Activated CD4-positive, alpha-beta T cell treated with anti-CD3 and anti-CD28 coated beads for 36 hours (primary cell): ENCODE measurements around the gene NDUFB2. TPM values are rescaled to one million over a fixed set of nuclear protein-coding genes. Genes with fewer than 3 reads are reported as not detected.
"Not testable (repeated sequence)": the region's sequence is repeated elsewhere in the genome, so short reads cannot be mapped to it uniquely, and the experiment has no call there.

ENCODE experiments used
- ATAC-seq: fragments of 200-7000 bp; cut with Tn5 transposase; one replicate; pipeline ENCODE4 v1.10.0; 2021; ENCODE audit warnings: mild to moderate bottlenecking, moderate library complexity
- CTCF ChIA-PET: fragments of 350-600 bp; sonication (Branson Sonifier 250); formaldehyde crosslinking; loops from one replicate; lab custom pipeline; 2021; ENCODE audit warnings: antibody characterized with exemption; lab: Charles Lee
- POLR2A ChIA-PET: fragments of 350-600 bp; sonication (Branson Sonifier 250); formaldehyde crosslinking; loops from one replicate; lab custom pipeline; 2021; ENCODE audit warnings: antibody characterized with exemption, inconsistent platforms; lab: Charles Lee
- DNase-seq: peaks from one replicate; pipeline ENCODE4 v3.0.0-alpha.2; 2020
- H3K27ac Mint-ChIP-seq: one replicate; pipeline ENCODE4 v1.8.0; 2021; ENCODE audit warnings: mixed read lengths
- H3K27me3 Mint-ChIP-seq: one replicate; pipeline ENCODE4 v1.8.0; 2021; ENCODE audit warnings: mixed read lengths
- H3K36me3 Mint-ChIP-seq: one replicate; pipeline ENCODE4 v1.8.0; 2021; ENCODE audit warnings: low read depth, mixed read lengths
- H3K4me1 Mint-ChIP-seq: one replicate; pipeline ENCODE4 v1.8.0; 2021; ENCODE audit warnings: mixed read lengths
- H3K4me3 Mint-ChIP-seq: one replicate; pipeline ENCODE4 v1.8.0; 2021; ENCODE audit warnings: mild to moderate bottlenecking, moderate library complexity, mixed read lengths
- H3K9me3 Mint-ChIP-seq: one replicate; pipeline ENCODE4 v1.8.0; 2021; ENCODE audit warnings: low read depth, mixed read lengths
- intact Hi-C, 2 experiments: fragments of 100-400 bp; cut with DNase I in 1 of 2; cut with micrococcal nuclease in 1 of 2; formaldehyde crosslinking; loops; one replicate each; pipeline versions ENCODE4 v1.14.2 to v1.15.1; 2022 to 2024; cut with DNase I, micrococcal nuclease
- total RNA-seq, 2 experiments: library from RNA; stranded (reverse); gene quantifications; one replicate each; pipeline ENCODE4 v1.2.3, GENCODE V29; 2021

Gene NDUFB2
- total RNA-seq, 2 experiments from 2014 or later = 83.8 to 162 TPM

- peak; percentile 74 for ATAC-seq
- H3K4me1 Mint-ChIP-seq = peaks cover 35% of the 10 kb centered on the region
- intact Hi-C loops = loop anchor here (1.0 to 10.0 kb wide), 5 partner anchors 23 to 1308 kb away; partner anchors contain the start of genes NDUFB2 (in 2 of the 2), BRAF (in 1 of the 2), KDM7A (in 1 of the 2) and MKRN1 (in 1 of the 2)
- H3K27ac Mint-ChIP-seq = peak overlapping the region; percentile 87
- ChIA-PET POLR2A (interaction anchor here (0.5 to 0.8 kb wide), 3 partner anchors 14 to 324 kb away, joined by 3 to 10 read pairs (median 4); no protein-coding TSS in a partner anchor), CTCF (interaction anchor here (1.9 kb wide), 1 partner anchor 11 kb away, joined by 5 read pairs; no protein-coding TSS in a partner anchor)
- peak overlapping the region; percentile 85 for H3K4me3 Mint-ChIP-seq
- peaks cover 22% of the 10 kb centered on the region for H3K36me3 Mint-ChIP-seq
- DNase-seq = peak; percentile 72
- H3K9me3 Mint-ChIP-seq = no peaks in the 10 kb centered on the region
- no peaks in the 10 kb centered on the region for H3K27me3 Mint-ChIP-seq
These were observed 23.3 kb upstream of the NDUFB2 start for GRCh38 chr7:140673063-140673773.

- Mint-ChIP-seq H3K4me1 (peaks cover 35% of the 10 kb centered on the region), H3K27ac (peak overlapping the region; percentile 87), H3K4me3 (peak overlapping the region; percentile 85), H3K36me3 (peaks cover 26% of the 10 kb centered on the region), H3K27me3 (no peaks in the 10 kb centered on the region), H3K9me3 (no peaks in the 10 kb centered on the region)
- ATAC-seq (no peak), DNase-seq (no peak)
- ChIA-PET CTCF (interaction anchor here (0.7 to 1.9 kb wide), 4 partner anchors 11 to 340 kb away, joined by 3 to 5 read pairs (median 4); no protein-coding TSS in a partner anchor), POLR2A (interaction anchor here (0.6 to 0.8 kb wide), 2 partner anchors 13 to 325 kb away, joined by 3 to 4 read pairs; no protein-coding TSS in a partner anchor)
- intact Hi-C loops = loop anchor here (1.0 to 10.0 kb wide), 5 partner anchors 23 to 1309 kb away; partner anchors contain the start of genes NDUFB2 (in 2 of the 2), BRAF (in 1 of the 2), KDM7A (in 1 of the 2) and MKRN1 (in 1 of the 2)
These were observed 22.7 kb upstream of the NDUFB2 start for GRCh38 chr7:140673774-140674155.

GRCh38 chr7:140674356-140674800 lies 22.1 kb upstream of the NDUFB2 start:
- ChIA-PET CTCF (interaction anchor here (0.6 to 1.9 kb wide), 8 partner anchors 10 to 850 kb away, joined by 3 to 8 read pairs (median 4); partner anchors contain the start of gene NDUFB2), POLR2A (no interaction called here)
- intact Hi-C loops = loop anchor here in 1 of 2 experiments (10.0 kb wide), 2 partner anchors 500 to 1310 kb away; partner anchors contain the start of gene KDM7A
- Mint-ChIP-seq H3K4me1 (peaks cover 35% of the 10 kb centered on the region), H3K4me3 (peak overlapping the region; percentile 85), H3K9me3 (no peaks in the 10 kb centered on the region), H3K27me3 (no peaks in the 10 kb centered on the region), H3K27ac (peak overlapping the region; percentile 14), H3K36me3 (peaks cover 32% of the 10 kb centered on the region)
- ATAC-seq = no peak
- DNase-seq = no peak

- Mint-ChIP-seq H3K27me3 (no peaks in the 10 kb centered on the region), H3K4me3 (peak overlapping the region; percentile 85), H3K4me1 (peaks cover 35% of the 10 kb centered on the region), H3K27ac (peak overlapping the region; percentile 61), H3K9me3 (no peaks in the 10 kb centered on the region), H3K36me3 (peaks cover 35% of the 10 kb centered on the region)
- POLR2A ChIA-PET = no interaction called here
- CTCF ChIA-PET = interaction anchor here (0.6 to 1.9 kb wide), 10 partner anchors 9 to 850 kb away, joined by 3 to 8 read pairs (median 3); partner anchors contain the start of gene NDUFB2
- DNase-seq = no peak
- intact Hi-C loops = loop anchor here in 1 of 2 experiments (10.0 kb wide), 2 partner anchors 500 to 1310 kb away; partner anchors contain the start of gene KDM7A
- no peak for ATAC-seq
These were observed 21.4 kb upstream of the NDUFB2 start for GRCh38 chr7:140674899-140675701.

- H3K36me3 Mint-ChIP-seq = peaks cover 37% of the 10 kb centered on the region
- H3K27ac Mint-ChIP-seq = no peak overlapping the region
- H3K27me3 Mint-ChIP-seq = no peaks in the 10 kb centered on the region
- ChIA-PET CTCF (interaction anchor here (0.9 to 1.8 kb wide), 5 partner anchors 14 to 426 kb away, joined by 3 to 8 read pairs (median 4); partner anchors contain the start of gene NDUFB2), POLR2A (no interaction called here)
- intact Hi-C loops = loop anchor here in 1 of 2 experiments (10.0 kb wide), 2 partner anchors 501 to 1311 kb away; partner anchors contain the start of gene KDM7A
- H3K4me3 Mint-ChIP-seq = peak overlapping the region; percentile 35
- no peak for ATAC-seq
- no peak for DNase-seq
- peaks cover 35% of the 10 kb centered on the region for H3K4me1 Mint-ChIP-seq
- H3K9me3 Mint-ChIP-seq = no peaks in the 10 kb centered on the region
These were observed 20.8 kb upstream of the NDUFB2 start for GRCh38 chr7:140675726-140676125.

- ATAC-seq (no peak), DNase-seq (no peak)
- Mint-ChIP-seq H3K4me1 (peaks cover 35% of the 10 kb centered on the region), H3K27ac (no peak overlapping the region), H3K9me3 (no peaks in the 10 kb centered on the region), H3K4me3 (no peak overlapping the region), H3K36me3 (peaks cover 41% of the 10 kb centered on the region), H3K27me3 (no peaks in the 10 kb centered on the region)
- CTCF ChIA-PET = interaction anchor here (0.9 to 1.8 kb wide), 3 partner anchors 14 to 199 kb away, joined by 3 to 6 read pairs (median 4); partner anchors contain the start of gene NDUFB2
- intact Hi-C loops = loop anchor here in 1 of 2 experiments (10.0 kb wide), 2 partner anchors 502 to 1312 kb away; partner anchors contain the start of gene KDM7A
- POLR2A ChIA-PET = no interaction called here
These were observed 20.2 kb upstream of the NDUFB2 start for GRCh38 chr7:140676306-140676705.

GRCh38 chr7:140676956-140677355 lies 19.6 kb upstream of the NDUFB2 start:
- CTCF ChIA-PET = interaction anchor here (1.5 kb wide), 1 partner anchor 19 kb away, joined by 4 read pairs; the partner anchor contains the start of gene NDUFB2
- Mint-ChIP-seq H3K4me1 (peaks cover 35% of the 10 kb centered on the region), H3K36me3 (peaks cover 43% of the 10 kb centered on the region)
- H3K4me3 Mint-ChIP-seq, H3K27ac Mint-ChIP-seq, POLR2A ChIA-PET, DNase-seq, H3K9me3 Mint-ChIP-seq, ATAC-seq, H3K27me3 Mint-ChIP-seq: not testable (repeated sequence)
- intact Hi-C loops = loop anchor here in 1 of 2 experiments (10.0 kb wide), 2 partner anchors 502 to 1312 kb away; partner anchors contain the start of gene KDM7A

- POLR2A ChIA-PET = no interaction called here
- Mint-ChIP-seq H3K4me1 (peaks cover 30% of the 10 kb centered on the region), H3K4me3 (no peak overlapping the region), H3K9me3 (no peaks in the 10 kb centered on the region), H3K27me3 (no peaks in the 10 kb centered on the region), H3K36me3 (peaks cover 47% of the 10 kb centered on the region), H3K27ac (no peak overlapping the region)
- intact Hi-C loops = loop anchor here in 1 of 2 experiments (10.0 kb wide), 2 partner anchors 503 to 1313 kb away; partner anchors contain the start of gene KDM7A
- CTCF ChIA-PET = no interaction called here
- ATAC-seq (no peak), DNase-seq (no peak)
These were observed 19.0 kb upstream of the NDUFB2 start for GRCh38 chr7:140677496-140677895.

GRCh38 chr7:140678081-140678815 lies 18.3 kb upstream of the NDUFB2 start:
- ATAC-seq = no peak
- Mint-ChIP-seq H3K36me3 (peaks cover 47% of the 10 kb centered on the region), H3K27ac (no peak overlapping the region), H3K4me1 (peaks cover 30% of the 10 kb centered on the region), H3K4me3 (no peak overlapping the region), H3K9me3 (no peaks in the 10 kb centered on the region), H3K27me3 (no peaks in the 10 kb centered on the region)
- ChIA-PET CTCF (no interaction called here), POLR2A (no interaction called here)
- intact Hi-C loops = loop anchor here in 1 of 2 experiments (10.0 kb wide), 2 partner anchors 503 to 1313 kb away; partner anchors contain the start of gene KDM7A
- no peak for DNase-seq

GRCh38 chr7:140678816-140679130 lies 17.7 kb upstream of the NDUFB2 start:
- ChIA-PET POLR2A (no interaction called here), CTCF (interaction anchor here (0.6 kb wide), 1 partner anchor 1618 kb away, joined by 3 read pairs; no protein-coding TSS in a partner anchor)
- H3K4me3 Mint-ChIP-seq = no peak overlapping the region
- no peak for ATAC-seq
- H3K27ac Mint-ChIP-seq = no peak overlapping the region
- H3K36me3 Mint-ChIP-seq = peaks cover 49% of the 10 kb centered on the region
- no peaks in the 10 kb centered on the region for H3K9me3 Mint-ChIP-seq
- DNase-seq = no peak
- intact Hi-C loops = loop anchor here in 1 of 2 experiments (10.0 kb wide), 2 partner anchors 504 to 1314 kb away; partner anchors contain the start of gene KDM7A
- peaks cover 26% of the 10 kb centered on the region for H3K4me1 Mint-ChIP-seq
- H3K27me3 Mint-ChIP-seq = no peaks in the 10 kb centered on the region
